HCT116 (cell line): ENCODE results near the gene KDM1B. TPM values are rescaled to one million over a fixed set of nuclear protein-coding genes. Genes with fewer than 3 reads are reported as not detected.

Source experiments
- ATAC-seq: fragments of 200-7000 bp; cut with Tn5 transposase; 2 replicates; pipeline ENCODE4 v1.9.1; 2020; ENCODE audit warnings: mild to moderate bottlenecking, moderate library complexity
- BruUV-seq: library from RNA; stranded (reverse); fragments of 400-500 nt; replicated peaks from 2 replicates; lab custom pipeline; 2021; lab: Mats Ljungman, UMichigan
- CTCF ChIA-PET: fragments of 300-600 bp; sonication (Branson Sonifier 250); formaldehyde crosslinking; loops from one replicate; lab custom pipeline; 2021; ENCODE audit warnings: antibody characterized with exemption; lab: Charles Lee
- POLR2A ChIA-PET: fragments of 300-600, 350-600 bp; sonication (Branson Sonifier 250); formaldehyde crosslinking; loops from one replicate; lab custom pipeline; 2021; ENCODE audit warnings: antibody characterized with exemption; lab: Charles Lee
- RAD21 ChIA-PET, 2 experiments: fragments of 300-600 bp; sonication (Branson Sonifier 250); formaldehyde crosslinking; loops; one replicate each; lab custom pipeline; 2023; ENCODE audit warnings: low total read pairs in 2 of 2; ENCODE audit not compliant: uncharacterized antibody in 2 of 2, unreplicated experiment in 2 of 2, low non-redundant PET in 1 of 2; lab: Charles Lee
- DNase-seq: peaks from one replicate; pipeline ENCODE4 v3.0.0-alpha.2; 2010; ENCODE audit warnings: low read depth, low spot score
- H2AFZ ChIP-seq: fragments of 200-600 bp; shearing (Covaris generic), sonication (generic); 2 replicates; pipeline ENCODE4 v1.6.1; 2017; ENCODE audit warnings: low read depth, mixed run types, mixed read lengths, antibody characterized with exemption, low read length; ENCODE audit not compliant: poor library complexity, severe bottlenecking
- H3K27ac ChIP-seq: 2 replicates; pipeline ENCODE4 v1.5.1; 2012; ENCODE audit warnings: low read depth, low read length
- H3K27me3 ChIP-seq: fragments of 200-600 bp; sonication (generic); 2 replicates; pipeline ENCODE4 v1.6.1; 2016; ENCODE audit warnings: mixed run types, low read length, mixed read lengths; ENCODE audit not compliant: insufficient read depth
- H3K36me3 ChIP-seq, 2 experiments: fragments of 200-500 bp in 1 of 2; fragments of 200-600 bp in 1 of 2; sonication (Bioruptor generic) in 1 of 2; sonication (generic) in 1 of 2; 2 replicates each; pipeline versions ENCODE4 v1.5.1 to v1.6.1; 2014 to 2016; ENCODE audit warnings: low read length in 2 of 2, inconsistent platforms in 1 of 2, mixed read lengths in 1 of 2, mixed run types in 1 of 2; ENCODE audit not compliant: insufficient read depth in 2 of 2, control insufficient read depth in 1 of 2
- H3K4me1 ChIP-seq, 2 experiments: fragments of 200-600 bp in 1 of 2; sonication (generic) in 1 of 2; 2 replicates each; pipeline versions ENCODE4 v1.5.1 to v1.6.1; 2012 to 2017; ENCODE audit warnings: low read length in 2 of 2, inconsistent platforms in 1 of 2, mild to moderate bottlenecking in 1 of 2, mixed read lengths in 1 of 2, mixed run types in 1 of 2, moderate library complexity in 1 of 2; ENCODE audit not compliant: insufficient read depth in 2 of 2, control insufficient read depth in 1 of 2
- H3K4me2 ChIP-seq: fragments of 200-600 bp; sonication (generic); 2 replicates; pipeline ENCODE4 v1.6.1; 2017; ENCODE audit warnings: mixed run types, low read length, mixed read lengths
- H3K4me3 ChIP-seq, 2 experiments: fragments of 200-600 bp in 1 of 2; sonication (generic) in 1 of 2; replicated peaks in 1 of 2; 2 replicates each; pipeline ENCODE4 v1.5.1; 2011 to 2016; ENCODE audit warnings: low read length in 2 of 2, control low read depth in 1 of 2, low read depth in 1 of 2, mild to moderate bottlenecking in 1 of 2, mixed read lengths in 1 of 2, mixed run types in 1 of 2
- H3K79me2 ChIP-seq: fragments of 200-600 bp; sonication (generic); 2 replicates; pipeline ENCODE4 v1.6.1; 2017; ENCODE audit warnings: mild to moderate bottlenecking, mixed run types, low read length, moderate library complexity, mixed read lengths; ENCODE audit not compliant: insufficient read depth
- H3K9ac ChIP-seq: fragments of 200-600 bp; sonication (generic); 2 replicates; pipeline ENCODE4 v1.6.1; 2016; ENCODE audit warnings: low read length, mixed read lengths
- H3K9me2 ChIP-seq: fragments of 200-600 bp; sonication (generic), shearing (Covaris generic); 2 replicates; pipeline ENCODE4 v1.6.1; 2017; ENCODE audit warnings: mixed run types, mild to moderate bottlenecking, moderate library complexity; ENCODE audit not compliant: insufficient read depth
- H3K9me3 ChIP-seq, 2 experiments: fragments of 200-500 bp in 1 of 2; fragments of 200-600 bp in 1 of 2; sonication (Bioruptor generic) in 1 of 2; sonication (generic) in 1 of 2; 2 replicates each; pipeline ENCODE4 v1.6.1; 2014 to 2017; ENCODE audit warnings: low read length in 2 of 2, mixed read lengths in 2 of 2, inconsistent platforms in 1 of 2, low read depth in 1 of 2, mild to moderate bottlenecking in 1 of 2, mixed run types in 1 of 2, moderate library complexity in 1 of 2; ENCODE audit not compliant: control insufficient read depth in 1 of 2, insufficient read depth in 1 of 2
- H4K20me1 ChIP-seq: fragments of 200-600 bp; sonication (generic), shearing (Covaris generic); 2 replicates; pipeline ENCODE4 v1.6.1; 2017; ENCODE audit warnings: mixed run types, mild to moderate bottlenecking, moderate library complexity; ENCODE audit not compliant: insufficient read depth
- ATF3 ChIP-seq: IDR thresholded peaks from 2 replicates; pipeline ENCODE4 v1.6.1; 2012
- EGR1 ChIP-seq: IDR thresholded peaks from 2 replicates; pipeline ENCODE4 v1.6.1; 2012; ENCODE audit warnings: low read depth
- ELF1 ChIP-seq: IDR thresholded peaks from 2 replicates; pipeline ENCODE4 v1.6.1; 2012; ENCODE audit warnings: low read depth, borderline replicate concordance
- EZH2 ChIP-seq: fragments of 200-600 bp; sonication (generic); IDR thresholded peaks from 2 replicates; pipeline ENCODE4 v1.6.1; 2017; ENCODE audit warnings: antibody characterized with exemption, mixed run types
- EZH2phosphoT487 ChIP-seq: fragments of 200-600 bp; IDR thresholded peaks from 2 replicates; pipeline ENCODE4 v1.6.1; 2018; ENCODE audit warnings: antibody characterized with exemption, borderline replicate concordance
- FOSL1 ChIP-seq: IDR thresholded peaks from 2 replicates; pipeline ENCODE4 v1.6.1; 2012; ENCODE audit warnings: low read depth
- POLR2A ChIP-seq: IDR thresholded peaks from 2 replicates; pipeline ENCODE4 v1.7.0; 2011; ENCODE audit warnings: borderline replicate concordance; ENCODE audit not compliant: insufficient read depth, insufficient read length; ENCODE audit errors: extremely low read depth
- YY1 ChIP-seq: IDR thresholded peaks from 2 replicates; pipeline ENCODE4 v1.6.1; 2011; ENCODE audit warnings: low read length, low read depth, moderate library complexity, mild to moderate bottlenecking; ENCODE audit not compliant: insufficient replicate concordance; ENCODE audit errors: extremely low read depth
- ZFX ChIP-seq: fragments of 450-650 bp; IDR thresholded peaks from 2 replicates; pipeline ENCODE4 v1.6.1; 2017
- ZNF274 ChIP-seq: fragments of 200-500 bp; sonication (Bioruptor generic); IDR thresholded peaks from 2 replicates; pipeline ENCODE4 v1.6.1; 2014; ENCODE audit warnings: mild to moderate bottlenecking, low read depth, low read length, inconsistent platforms
- intact Hi-C: fragments of 100-400 bp; cut with micrococcal nuclease; formaldehyde crosslinking; loops from 2 replicates; pipeline ENCODE4 v1.10.0; 2022
- total RNA-seq: library from RNA; stranded (reverse); gene quantifications from one replicate; pipeline ENCODE4 v1.2.1, GENCODE V29; 2021; ENCODE audit not compliant: unreplicated experiment

Gene KDM1B
- total RNA-seq, 1 experiment from 2014 or later = 24.5 TPM

GRCh38 chr6:18212231-18212630, 57.0 kb downstream of the KDM1B start:
- H4K20me1 ChIP-seq = no peaks in the 10 kb centered on the region
- no peaks in the 10 kb centered on the region for H3K4me1 ChIP-seq
- H3K27ac ChIP-seq = no peak overlapping the region
- no peak for ATAC-seq
- CTCF ChIA-PET = no interaction called here
- RAD21 ChIA-PET = no interaction called here
- H3K27me3 ChIP-seq = no peaks in the 10 kb centered on the region
- no TSS peak for BruUV-seq
- no peak overlapping the region for H3K4me3 ChIP-seq
- H3K4me2 ChIP-seq = no peak overlapping the region
- no peak for DNase-seq
- H2AFZ ChIP-seq = no peak overlapping the region
- H3K9me3 ChIP-seq = no peaks in the 10 kb centered on the region
- intact Hi-C loops = no loop called here
- TF ChIP-seq EGR1 = no peak
- no peak for TF ChIP-seq EZH2phosphoT487
- no peaks in the 10 kb centered on the region for H3K9me2 ChIP-seq
- POLR2A ChIA-PET = no interaction called here
- no peaks in the 10 kb centered on the region for H3K79me2 ChIP-seq
- H3K36me3 ChIP-seq = no peaks in the 10 kb centered on the region
- H3K9ac ChIP-seq = no peak overlapping the region

GRCh38 chr6:18213439-18213838, 58.2 kb downstream of the KDM1B start:
- TF ChIP-seq YY1 (no peak), EZH2phosphoT487 (no peak), EZH2 (no peak), ZNF274 (no peak), ZFX (no peak), ATF3 (no peak), ELF1 (no peak), FOSL1 (no peak), POLR2A (no peak)
- Histone ChIP-seq H3K27ac (no peak overlapping the region), H4K20me1 (no peaks in the 10 kb centered on the region), H3K9ac (no peak overlapping the region), H3K27me3 (no peaks in the 10 kb centered on the region), H3K4me2 (no peak overlapping the region), H3K4me3 (no peak overlapping the region), H3K36me3 (no peaks in the 10 kb centered on the region), H2AFZ (no peak overlapping the region), H3K9me2 (no peaks in the 10 kb centered on the region), H3K9me3 (no peaks in the 10 kb centered on the region), H3K79me2 (no peaks in the 10 kb centered on the region), H3K4me1 (peaks cover 0 to 2% of the 10 kb centered on the region in 2 experiments; a peak in 1 of 4 replicates)
- DNase-seq (no peak), ATAC-seq (no peak)
- ChIA-PET CTCF (no interaction called here), RAD21 (no interaction called here), POLR2A (no interaction called here)
- no TSS peak for BruUV-seq
- intact Hi-C loops = no loop called here
